D341Med (cell line): ENCODE data around the gene LRP1B.
A peak's percentile ranks its signal among the peaks of the same experiment; 100 is the strongest.

Experiments
- DNase-seq: peaks from one replicate; pipeline ENCODE4 v3.0.0; 2012; ENCODE audit warnings: low spot score

Gene LRP1B

DNA sequence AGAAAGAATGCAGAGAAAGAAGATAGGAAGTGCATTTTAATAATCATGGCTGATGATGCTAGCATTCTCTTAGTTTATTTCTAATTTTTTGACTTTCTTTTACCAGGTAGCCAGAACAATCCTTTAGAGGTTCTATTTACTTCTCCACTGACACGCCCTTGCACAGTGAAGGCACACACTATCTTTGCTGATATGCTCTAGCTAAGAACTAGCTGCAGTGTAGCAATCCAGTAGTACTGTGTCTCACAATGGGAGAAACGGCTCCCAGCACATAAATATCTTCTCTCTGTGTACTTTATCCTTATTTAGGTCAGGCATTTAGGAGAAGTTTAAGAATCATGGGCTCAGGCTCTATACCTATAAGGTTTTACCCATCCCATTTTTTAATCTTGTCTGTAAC, 1005.4 kb downstream of the LRP1B start:
- DNase-seq, result no peak

DNA sequence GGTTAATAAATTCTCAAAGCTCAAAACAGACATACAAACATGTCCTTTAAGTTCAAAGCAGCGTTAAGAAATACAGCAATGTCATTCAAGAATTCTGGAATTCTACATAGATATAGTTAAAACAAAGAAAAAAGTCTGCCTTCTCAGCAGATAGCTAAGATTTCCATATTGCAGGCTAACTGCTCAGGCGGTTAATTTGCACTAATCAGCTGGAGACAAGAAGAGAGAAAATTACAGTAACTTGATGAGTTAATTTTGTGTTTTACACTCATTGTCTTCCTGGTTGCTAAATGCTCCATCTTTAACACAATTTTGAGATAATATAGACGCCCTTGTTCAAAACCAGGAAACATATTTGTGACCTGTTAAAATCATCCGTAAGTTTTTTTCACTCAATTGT, 1012.0 kb downstream of the LRP1B start:
- DNase-seq, result no peak

DNA sequence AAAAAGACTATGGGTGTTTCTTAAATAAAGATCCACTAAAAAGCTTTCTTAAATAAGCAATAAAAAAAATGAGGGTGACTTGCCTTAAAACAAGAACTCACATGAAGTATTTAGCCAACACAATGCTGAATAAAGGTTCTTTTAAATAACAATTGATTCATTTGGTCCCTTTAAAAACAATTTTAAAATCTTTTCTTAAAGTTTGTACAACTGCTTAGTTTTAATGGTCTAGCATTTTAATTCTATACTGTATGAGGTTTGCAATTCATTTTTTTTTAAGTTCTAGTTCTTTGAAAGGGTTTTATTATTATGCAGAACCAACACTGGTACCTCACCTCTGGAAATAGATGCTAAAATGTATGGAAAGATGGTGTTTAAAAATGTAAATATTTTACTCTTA, 1017.5 kb downstream of the LRP1B start:
- no peak for DNase-seq

DNA sequence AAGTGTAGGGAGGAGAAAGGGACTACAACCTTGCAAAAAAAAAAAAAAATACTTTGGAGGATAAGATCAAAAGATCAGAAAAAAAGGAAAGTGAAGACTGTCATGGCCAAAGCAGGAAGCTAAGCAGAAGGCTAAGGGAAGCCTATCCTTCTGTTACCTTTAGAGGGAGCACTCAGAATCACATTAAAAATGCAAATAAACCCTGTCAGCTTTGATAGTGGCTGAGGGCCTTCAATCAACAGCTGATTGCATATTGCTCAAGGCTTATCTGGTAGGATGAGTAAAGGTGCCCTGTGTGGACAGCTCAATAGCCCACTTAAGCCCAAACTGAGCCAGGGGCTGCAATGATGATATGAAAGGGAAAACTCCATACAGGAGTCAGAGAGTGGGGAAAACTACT, 1021.2 kb downstream of the LRP1B start:
- peak; percentile 21 for DNase-seq

DNA sequence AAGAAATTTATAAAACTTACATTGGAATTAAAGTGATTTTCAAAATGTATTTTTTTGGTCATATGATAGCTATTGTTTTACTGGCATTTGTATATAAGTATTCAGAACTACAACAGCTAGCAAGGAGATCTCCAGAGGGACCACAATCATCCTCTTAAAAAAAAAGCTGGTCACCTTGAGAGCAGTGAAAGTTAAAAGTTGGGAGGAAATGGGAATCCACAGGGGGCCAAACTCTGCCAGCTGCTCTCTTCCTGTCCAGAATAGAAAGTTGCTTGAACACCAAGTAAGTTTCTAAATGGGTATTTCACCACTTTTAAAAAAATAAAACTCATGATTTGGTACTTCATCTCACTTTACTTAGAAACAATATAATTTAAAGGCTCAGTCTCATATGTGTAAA, 1025.1 kb downstream of the LRP1B start:
- no peak for DNase-seq

DNA sequence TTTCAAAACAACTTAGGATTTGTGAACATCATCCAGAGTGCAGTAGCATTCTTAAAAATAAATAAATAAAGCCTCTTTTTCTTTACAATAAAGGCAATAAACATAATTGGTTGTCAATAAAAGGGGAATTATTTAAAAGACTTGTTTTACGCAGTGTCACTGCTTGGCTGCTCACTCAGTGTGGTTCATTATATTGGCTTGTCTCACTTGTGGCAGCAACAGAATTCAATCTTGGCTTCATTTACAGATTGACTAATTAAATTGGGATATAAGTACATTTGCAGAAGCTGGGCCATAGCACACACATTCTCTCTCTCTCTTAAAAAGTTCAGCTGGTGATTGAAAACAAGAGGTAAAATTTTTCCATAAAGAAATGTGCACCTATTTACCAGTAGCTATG, 1027.6 kb downstream of the LRP1B start:
- DNase-seq, result no peak

DNA sequence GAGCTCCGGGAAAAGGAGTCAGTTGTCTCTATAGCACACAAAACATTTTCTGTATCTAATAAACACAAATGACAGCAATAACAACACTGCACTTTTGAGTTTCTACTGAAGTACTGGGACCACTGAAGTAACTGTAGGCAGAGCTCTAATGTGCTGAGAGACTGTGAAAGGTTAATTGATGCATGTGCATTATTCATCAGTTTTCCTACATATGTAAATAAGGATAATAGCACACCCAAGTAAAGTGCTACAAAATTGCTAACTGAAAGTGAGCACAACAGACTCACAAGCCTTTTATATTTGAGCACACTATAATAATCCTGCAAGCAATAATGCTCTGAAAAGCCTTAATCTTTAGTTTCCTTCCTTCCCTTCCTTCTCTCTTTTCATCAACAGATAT, 1051.6 kb downstream of the LRP1B start:
- no peak for DNase-seq

DNA sequence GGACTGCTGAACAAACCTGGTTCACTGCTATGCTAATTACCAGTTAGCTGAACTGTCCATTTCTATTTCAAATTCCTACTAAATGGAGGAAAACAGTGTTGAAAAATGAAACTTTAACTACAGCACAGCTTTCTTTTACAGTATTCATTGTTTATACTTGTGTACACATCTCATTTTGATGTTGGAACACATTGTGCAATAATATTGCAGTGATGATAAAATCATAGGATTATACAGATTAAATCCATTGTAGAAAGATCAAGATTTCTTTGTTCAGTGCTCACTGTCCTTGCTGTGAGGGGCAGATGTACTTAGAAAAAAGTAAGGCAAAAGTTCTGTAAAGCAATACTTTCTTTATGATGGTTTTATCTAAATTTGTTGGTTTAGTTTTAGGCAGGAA, 1055.1 kb downstream of the LRP1B start:
- no peak for DNase-seq

DNA sequence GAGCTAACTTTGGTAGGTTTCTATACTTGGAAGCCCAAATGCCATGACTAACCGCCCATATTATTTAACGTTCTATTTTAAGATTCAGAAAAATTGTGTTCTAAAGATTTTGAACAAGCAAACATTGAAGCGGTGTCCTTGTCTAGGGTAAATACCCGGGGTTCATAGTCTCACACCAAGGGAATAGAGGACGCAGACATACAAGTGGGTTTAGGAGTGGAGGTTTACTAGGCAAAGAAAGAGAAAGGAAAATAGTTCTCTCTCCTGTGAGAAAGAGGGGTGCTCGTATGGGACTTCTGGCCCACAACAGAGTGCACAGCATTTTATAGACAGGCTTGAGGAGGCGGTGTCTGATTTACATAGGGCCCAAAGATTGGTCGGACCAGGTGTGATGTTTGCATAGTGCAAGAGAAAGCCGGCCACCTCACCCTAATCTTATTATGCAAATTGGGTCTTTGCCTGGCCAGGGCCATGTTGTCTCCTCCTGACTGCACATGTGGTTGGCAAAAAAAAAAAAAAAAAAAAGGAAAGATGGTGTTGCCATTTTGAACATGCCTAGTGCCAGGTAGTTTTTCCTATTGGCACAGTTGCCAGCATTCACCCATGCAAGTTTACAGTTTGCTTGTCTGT, 1062.6 kb downstream of the LRP1B start:
- DNase-seq, result no peak

DNA sequence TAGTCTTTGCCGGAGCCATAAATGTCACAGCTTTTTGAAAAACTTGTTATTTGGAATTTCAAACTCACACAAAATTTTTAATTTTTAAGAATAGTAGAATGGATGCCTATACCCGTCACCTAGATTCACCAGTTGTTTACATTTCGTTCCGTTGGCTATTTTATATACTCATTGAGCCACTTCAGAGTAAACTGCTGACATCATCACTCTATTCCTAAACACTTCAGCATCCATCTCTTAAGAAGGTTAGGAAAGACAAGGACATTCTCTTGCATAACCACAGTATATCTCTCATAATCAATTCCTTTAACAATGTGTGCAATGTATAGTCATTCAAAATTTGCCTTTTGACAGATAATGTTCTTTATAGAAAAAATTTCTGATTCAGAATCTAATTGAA, 1065.8 kb downstream of the LRP1B start:
- no peak for DNase-seq

DNA sequence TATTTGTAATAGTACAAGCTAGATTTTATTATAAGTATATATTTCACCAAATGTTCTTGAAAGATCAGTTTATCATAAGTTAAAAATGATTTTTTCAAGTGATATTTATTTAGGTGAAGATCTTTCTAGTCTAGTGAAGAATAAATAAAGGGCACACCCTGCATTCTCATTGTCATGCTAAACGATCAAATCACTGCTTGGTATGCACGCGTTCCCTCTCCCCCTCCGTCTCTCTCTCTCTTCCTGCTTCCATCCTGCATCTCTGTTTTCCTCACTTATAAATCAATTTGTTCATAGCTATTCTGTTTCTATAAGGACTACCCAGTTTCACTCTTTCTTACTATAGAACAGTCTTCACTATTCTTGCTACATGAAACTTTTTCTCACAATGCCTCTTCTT, 1067.4 kb downstream of the LRP1B start:
- DNase-seq, result no peak

DNA sequence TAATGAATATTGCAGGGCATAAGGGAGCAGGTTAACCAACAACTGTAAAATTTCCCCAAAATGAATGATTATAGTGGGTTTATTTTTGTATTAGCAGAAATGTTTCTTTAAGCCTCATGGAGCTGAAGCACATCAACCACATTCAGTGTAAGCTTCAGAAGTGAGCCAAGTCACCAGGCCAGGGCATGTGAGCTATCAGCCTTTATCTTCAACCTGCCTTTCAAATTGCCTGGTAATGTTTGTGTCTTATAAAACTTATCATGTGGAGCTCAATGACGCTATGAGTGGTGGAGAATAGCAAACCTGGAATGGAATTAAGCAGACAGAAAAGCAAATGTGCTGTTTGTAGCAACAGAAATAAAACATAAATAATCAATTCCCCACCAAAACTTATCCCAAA, 1068.4 kb downstream of the LRP1B start:
- no peak for DNase-seq

DNA sequence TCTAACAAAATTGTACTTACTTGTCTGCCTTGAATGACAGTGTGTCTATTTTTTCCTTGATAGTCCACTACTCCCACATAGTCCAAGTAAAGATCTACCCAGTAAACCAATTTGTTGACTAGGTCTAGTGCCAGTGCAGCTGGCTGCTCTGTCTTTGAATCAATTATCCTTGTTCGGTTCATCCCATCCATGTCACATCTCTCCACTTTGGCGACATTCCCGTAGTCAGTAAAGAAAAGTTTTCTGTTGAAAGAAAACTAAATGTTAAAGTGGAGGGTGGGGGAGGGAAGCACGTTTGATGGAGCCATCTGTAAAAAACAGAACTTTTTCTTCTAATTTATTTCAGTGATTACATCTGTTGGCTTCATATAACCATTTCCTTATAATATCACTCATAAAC, 1068.8 kb downstream of the LRP1B start:
- DNase-seq, result no peak

DNA sequence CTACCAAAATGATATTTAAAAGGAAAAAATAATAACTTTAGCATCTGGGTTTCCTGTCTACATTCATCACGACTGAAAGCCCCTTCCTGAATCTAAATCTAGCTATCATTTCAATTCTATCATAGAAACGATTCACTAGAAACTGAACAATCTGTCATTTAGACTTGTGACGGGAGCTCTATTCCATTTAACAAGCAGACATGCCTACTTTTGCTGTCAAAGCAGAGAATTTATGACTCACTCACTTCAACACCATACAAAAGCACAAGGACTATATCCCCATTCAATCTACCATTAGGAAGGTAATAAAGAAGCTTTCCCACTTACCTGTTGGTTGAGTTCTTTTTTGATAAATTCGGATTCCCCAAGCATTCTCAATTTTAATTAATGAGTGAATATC, 1072.3 kb downstream of the LRP1B start:
- DNase-seq, result no peak

DNA sequence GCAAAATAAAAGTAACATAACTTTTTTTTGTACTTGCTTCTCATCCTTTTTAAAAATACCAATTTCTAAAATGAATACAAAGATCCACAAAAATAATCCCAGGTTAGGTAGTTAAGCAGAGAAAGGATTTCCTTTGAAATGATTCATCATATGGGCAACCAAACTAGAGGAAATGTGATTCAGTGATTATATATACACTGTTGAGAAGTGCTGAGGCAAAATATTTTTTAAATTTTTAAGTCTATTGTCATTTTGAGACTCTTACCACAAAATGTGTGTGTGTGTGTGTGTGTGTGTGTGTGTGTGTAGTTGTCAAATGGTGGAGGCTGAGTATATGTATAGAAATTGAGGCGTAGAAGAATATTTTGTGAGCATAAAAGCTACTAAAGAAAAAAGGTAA, 1075.3 kb downstream of the LRP1B start:
- no peak for DNase-seq

DNA sequence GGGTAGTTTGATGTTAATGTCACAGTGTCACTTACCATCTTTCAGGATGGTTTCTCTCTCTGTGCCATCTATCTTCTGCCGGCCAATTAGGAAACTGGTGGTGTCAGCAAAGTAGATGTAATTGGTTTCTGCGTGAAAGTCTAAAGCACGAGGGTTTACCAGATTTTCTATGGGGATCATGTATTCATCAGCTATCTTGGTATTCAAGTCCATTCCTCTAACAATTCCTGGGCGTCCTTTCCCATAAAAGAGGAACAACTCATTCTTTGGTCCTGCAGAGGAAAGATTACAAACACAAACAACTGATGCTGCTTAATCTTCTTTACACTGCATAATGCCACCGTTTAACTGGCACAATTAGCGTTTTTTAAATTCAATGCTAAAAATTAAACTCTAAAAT, 1081.9 kb downstream of the LRP1B start:
- no peak for DNase-seq

DNA sequence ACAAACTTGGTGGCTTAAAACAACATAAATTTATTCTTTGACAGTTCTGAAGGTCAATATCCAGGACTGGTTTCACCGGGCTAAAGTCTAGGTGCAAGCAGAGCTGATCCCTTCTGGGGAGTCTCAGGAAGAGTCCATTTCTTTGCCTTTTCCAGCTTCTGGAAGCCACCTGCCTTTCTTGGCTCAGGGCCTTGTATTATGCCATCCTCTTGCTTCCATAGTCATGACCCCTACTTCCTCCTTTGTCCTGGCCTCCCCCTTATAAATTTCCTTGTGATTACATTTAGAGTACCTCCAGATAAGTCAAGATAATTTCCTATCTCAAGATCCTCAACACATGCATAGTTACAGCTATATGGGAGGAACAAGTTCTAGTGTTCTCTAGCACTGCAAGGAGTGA, 1089.5 kb downstream of the LRP1B start:
- DNase-seq, result no peak

DNA sequence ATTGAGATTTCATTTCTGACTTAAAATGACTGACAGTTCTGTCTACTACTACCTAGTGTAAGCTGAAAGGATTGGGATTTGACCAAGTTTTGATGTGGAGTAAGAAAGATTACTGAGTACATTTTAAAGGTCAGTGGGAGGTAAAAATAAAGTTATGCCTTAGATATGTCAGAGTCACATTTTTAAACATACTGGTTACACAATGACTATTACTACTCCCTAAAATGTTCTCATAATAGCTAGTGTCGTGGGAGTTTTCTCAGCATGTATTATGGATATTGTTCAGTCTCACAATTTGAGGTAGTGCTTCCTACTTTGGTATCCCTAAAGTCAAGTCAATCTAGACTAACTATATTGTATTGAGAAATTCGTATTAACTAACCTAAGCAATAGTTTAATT, 1092.5 kb downstream of the LRP1B start:
- DNase-seq, result no peak

DNA sequence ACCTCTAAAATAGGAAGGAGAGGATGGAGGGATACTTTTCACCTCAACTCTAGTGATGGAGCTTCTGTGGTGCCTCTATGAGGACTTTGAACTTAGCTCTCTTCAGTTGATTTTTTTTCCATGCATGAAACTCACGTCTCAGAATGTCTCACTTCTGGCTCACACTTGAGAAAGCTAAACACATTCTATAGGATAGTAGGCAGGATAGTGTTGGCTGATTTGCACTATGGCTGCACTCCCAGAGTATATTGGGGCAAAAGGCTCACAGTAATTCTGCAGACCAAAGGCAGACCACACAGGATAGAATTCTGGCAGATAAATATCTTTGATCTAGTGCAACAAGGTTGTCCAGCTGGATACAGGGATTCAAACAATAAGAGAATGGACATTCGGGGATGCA, 1093.5 kb downstream of the LRP1B start:
- no peak for DNase-seq

DNA sequence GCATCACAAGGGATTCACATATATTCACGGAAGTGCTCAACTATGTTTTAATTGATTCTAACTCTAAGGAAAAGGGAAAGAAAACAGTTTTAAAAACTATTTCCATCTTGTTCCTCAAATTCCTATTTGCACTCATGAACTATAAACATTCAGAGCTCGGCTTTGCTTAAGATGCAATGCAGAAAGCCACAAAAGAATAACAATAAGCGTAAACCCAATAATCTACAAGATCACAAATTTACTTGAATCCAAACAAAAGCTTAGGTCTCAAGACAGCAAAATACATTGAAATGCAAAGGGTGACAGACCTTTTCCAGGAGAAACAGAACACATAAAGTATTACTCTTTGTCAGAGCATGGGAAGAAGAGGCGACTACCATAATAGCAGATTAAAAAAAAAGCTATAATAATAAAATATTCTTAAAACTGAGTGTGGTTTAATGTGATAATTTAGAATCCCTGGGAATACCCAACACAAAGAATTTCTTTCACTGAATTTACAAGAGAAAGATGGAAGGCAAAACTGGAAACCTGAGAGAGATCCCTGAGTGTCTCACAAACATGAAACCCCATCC, 1094.9 kb downstream of the LRP1B start:
- DNase-seq, result no peak

DNA sequence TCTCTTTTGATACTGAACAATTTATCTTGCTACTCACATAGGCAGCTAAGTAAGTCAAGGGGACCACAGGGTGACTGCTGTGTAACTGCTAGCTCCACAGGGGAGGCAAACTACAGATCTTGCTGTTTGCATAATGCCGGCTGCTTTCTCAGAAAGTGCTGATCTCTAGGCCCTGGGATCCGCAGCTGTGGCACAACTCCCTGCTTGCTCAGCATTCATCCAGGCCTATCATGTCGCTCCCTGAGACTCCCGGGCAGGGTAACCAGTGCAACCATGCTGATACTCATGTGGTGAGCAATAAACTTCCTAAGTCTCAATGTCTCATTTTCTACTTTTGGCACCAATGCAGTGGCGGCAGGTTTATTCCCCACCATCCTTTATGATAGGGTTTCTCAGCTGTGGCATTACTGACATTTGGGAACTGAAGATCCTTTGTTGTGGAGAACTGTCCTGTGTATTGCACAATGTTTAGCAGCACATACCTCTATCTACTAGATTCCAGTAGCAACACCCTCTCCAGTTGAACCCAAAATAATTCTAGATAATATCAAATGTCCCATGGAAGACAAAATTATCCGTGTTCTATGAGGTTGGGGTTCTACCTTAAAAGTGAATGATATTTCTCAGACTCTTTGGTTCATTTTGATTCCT, 1101.3 kb downstream of the LRP1B start:
- DNase-seq, result no peak

DNA sequence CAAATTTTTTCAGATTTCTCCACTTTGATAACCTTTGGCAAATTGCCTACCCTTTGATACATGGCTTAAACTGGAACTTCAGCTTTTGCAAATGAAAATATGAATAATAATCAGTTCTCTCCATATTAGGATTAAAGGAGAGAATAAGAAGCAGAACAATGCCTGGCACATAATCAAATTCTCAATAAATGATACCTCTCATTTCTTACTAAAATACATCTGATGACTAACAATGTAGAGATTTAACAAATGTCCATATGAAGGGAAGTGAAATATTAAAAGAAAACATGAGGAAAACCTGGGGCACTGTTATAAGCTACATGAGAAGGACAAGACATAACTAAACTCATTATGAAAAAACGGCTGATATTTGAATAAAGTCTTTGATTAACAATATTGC, 1103.6 kb downstream of the LRP1B start:
- no peak for DNase-seq

DNA sequence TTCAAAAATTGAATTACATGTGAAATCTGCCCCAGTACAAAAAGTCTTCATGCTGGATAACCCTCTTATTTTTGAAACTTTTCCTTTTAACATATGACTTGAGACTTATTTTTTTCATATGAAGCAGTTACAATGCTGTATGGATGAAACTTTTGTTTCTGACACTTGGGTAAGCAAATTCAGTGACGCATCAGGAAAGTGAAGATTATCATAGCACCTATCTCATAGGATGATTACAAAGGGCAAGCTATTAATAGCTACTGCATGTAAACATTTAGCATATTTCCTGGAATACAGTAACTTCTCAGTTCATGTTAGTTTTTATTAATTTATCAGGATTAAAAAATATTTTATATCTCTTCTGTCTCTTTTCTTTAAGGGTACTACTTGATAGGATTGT, 1109.2 kb downstream of the LRP1B start:
- no peak for DNase-seq

DNA sequence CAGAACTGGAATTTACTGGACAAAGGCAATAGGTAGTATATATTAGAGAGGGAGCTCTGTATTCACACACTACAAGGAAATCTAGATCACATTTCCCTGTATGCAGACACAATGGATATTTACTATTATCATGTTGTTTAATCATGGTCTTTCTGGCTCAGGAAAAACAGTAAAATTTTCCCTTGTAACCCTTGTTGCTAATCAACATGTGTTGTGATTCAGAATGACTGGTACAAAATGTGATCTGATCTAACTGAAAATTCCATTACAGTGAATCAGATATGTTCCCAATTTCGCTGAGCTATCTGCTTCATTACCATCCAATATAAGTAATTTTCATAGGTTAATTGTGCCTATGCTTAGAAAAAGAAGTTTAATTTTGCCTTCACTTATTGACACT, 1109.7 kb downstream of the LRP1B start:
- no peak for DNase-seq
